ENCODE measurements around the gene SLC12A7.

The SLC12A7 gene

DNA sequence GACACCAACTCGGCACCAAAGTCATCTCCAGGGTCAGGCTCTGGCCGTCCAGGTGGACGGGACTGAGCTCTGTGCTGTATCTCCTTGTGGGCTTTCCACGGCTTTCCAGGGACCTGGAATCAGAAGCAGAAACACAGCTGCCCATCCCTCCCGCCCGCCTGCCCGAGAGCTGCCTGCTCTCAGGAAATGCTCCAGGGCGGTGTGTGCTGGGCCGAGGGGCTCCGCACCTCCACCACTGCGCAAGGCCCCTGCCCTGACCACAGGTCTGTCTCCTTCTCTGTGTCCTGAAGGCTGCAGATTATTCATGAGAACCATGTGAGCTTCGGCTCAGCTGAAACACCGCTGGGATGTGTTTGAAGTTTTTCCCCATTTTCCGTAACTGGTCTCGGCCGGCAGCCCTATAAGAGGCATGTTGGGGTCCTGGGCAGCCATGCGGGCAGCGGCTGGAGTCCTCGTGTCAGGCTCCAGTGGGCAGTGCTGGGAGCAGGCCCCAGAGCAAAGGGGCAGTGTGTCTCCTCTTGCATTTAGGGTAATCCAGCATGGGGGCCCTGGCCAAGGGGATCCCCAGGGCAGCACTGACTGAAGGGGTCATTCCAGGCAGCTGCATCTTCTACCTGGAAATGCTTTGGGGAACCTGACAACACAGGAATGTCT, 80.4 kb downstream of the SLC12A7 start:
- H4K20me1 ChIP-seq (ENCODE audit: insufficient read depth, low read length, poor library complexity, severe bottlenecking), result peaks cover 2% of the 10 kb centered on the region

GRCh38 chr5:1030801-1031271, 81.0 kb downstream of the SLC12A7 start:
- Histone ChIP-seq H3K79me2 (ENCODE audit: insufficient read depth, low read length) (peaks cover 5% of the 10 kb centered on the region; the same call in 1 of the 2 replicates), H3K9me3 (ENCODE audit: insufficient read depth, low read depth, low read length) (no peaks in the 10 kb centered on the region)

More for the DNA sequence above, 80.4 kb downstream of the SLC12A7 start:
- no peak overlapping the region for H2AFZ ChIP-seq (ENCODE audit: low read length)
- peaks cover 5% of the 10 kb centered on the region; the same call in 1 of the 2 replicates for H3K79me2 ChIP-seq (ENCODE audit: insufficient read depth, low read length)
- no peaks in the 10 kb centered on the region for H3K9me3 ChIP-seq (ENCODE audit: insufficient read depth, low read depth, low read length)
- H3F3A ChIP-seq (ENCODE audit: low read depth), result no peaks in the 10 kb centered on the region
- no peak overlapping the region for H3K9ac ChIP-seq (ENCODE audit: low read depth, low read length, poor library complexity, severe bottlenecking)
- no peaks in the 10 kb centered on the region for H3K9me2 ChIP-seq (replicated peaks; ENCODE audit: low read depth, low read length)
- no peaks in the 10 kb centered on the region for H3K4me1 ChIP-seq (ENCODE audit: insufficient read depth, low read length, poor library complexity, severe bottlenecking)
- no peak for TF ChIP-seq EZH2phosphoT487 (IDR thresholded peaks at IDR 0.05; ENCODE audit: borderline replicate concordance)
- no peak for TF ChIP-seq CTCF (conservative IDR thresholded peaks at IDR 0.05; ENCODE audit: low read length)
- H3K36me3 ChIP-seq (ENCODE audit: insufficient read depth, low read length), result peaks cover 21% of the 10 kb centered on the region; the same call in 1 of the 2 replicates
- H3K27me3 ChIP-seq (ENCODE audit: insufficient read depth, low read length, poor library complexity, severe bottlenecking), result no peaks in the 10 kb centered on the region
- H3K4me2 ChIP-seq (ENCODE audit: low read depth, low read length, poor library complexity, severe bottlenecking), result no peak overlapping the region
- H3K4me3 ChIP-seq (ENCODE audit: low read length, poor library complexity, severe bottlenecking), result no peak overlapping the region

DNA sequence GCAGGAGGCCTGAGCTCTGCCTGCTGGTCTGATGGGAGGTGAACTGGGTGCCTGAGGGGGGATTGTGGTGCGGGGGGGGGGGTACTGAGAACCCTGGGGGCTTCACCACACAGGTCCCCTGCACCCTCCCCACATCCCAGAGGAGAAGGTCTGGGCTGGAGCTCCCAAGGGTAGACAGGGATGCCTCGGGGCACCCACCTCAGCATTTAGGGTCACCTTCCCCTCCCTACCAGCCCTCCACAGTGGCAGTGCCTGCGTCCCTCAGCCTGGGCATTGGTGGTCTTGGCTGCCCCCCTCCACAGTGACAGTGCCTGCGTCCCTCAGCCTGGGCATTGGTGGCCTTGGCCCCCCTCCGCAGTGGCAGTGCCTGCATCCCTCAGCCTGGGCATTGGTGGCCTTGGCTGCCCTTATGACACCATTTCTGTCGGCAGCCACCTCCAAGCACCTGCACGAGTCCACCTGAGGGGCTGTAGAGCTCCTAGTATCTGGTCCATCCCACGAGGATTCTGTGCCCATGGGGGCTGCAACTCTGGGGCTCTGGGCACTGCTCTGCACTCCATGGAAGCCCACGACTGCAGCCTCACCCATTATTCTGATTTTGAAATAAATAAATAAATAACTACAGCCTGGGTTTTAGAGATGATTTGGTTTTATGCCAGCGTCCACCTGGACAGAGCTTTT, 81.8 kb downstream of the SLC12A7 start:
- Histone ChIP-seq H3K9me2 (replicated peaks; ENCODE audit: low read depth, low read length) (no peaks in the 10 kb centered on the region), H3K9me3 (ENCODE audit: insufficient read depth, low read depth, low read length) (no peaks in the 10 kb centered on the region), H2AFZ (ENCODE audit: low read length) (no peak overlapping the region), H3K36me3 (ENCODE audit: insufficient read depth, low read length) (peaks cover 19% of the 10 kb centered on the region; the same call in 1 of the 2 replicates), H3K4me1 (ENCODE audit: insufficient read depth, low read length, poor library complexity, severe bottlenecking) (no peaks in the 10 kb centered on the region), H3K4me2 (ENCODE audit: low read depth, low read length, poor library complexity, severe bottlenecking) (no peak overlapping the region), H3K79me2 (ENCODE audit: insufficient read depth, low read length) (peaks cover 5% of the 10 kb centered on the region; the same call in 1 of the 2 replicates), H3K9ac (ENCODE audit: low read depth, low read length, poor library complexity, severe bottlenecking) (no peak overlapping the region), H4K20me1 (ENCODE audit: insufficient read depth, low read length, poor library complexity, severe bottlenecking) (peaks cover 2% of the 10 kb centered on the region), H3F3A (ENCODE audit: low read depth) (no peaks in the 10 kb centered on the region), H3K4me3 (ENCODE audit: low read length, poor library complexity, severe bottlenecking) (no peak overlapping the region), H3K27me3 (ENCODE audit: insufficient read depth, low read length, poor library complexity, severe bottlenecking) (no peaks in the 10 kb centered on the region)
- TF ChIP-seq EZH2phosphoT487 (IDR thresholded peaks at IDR 0.05; ENCODE audit: borderline replicate concordance), result no peak
- no peak for TF ChIP-seq CTCF (conservative IDR thresholded peaks at IDR 0.05; ENCODE audit: low read length)

More at GRCh38 chr5:1030801-1031271, 81.0 kb downstream of the SLC12A7 start:
- H3K4me2 ChIP-seq (ENCODE audit: low read depth, low read length, poor library complexity, severe bottlenecking), result no peak overlapping the region
- peaks cover 2% of the 10 kb centered on the region for H4K20me1 ChIP-seq (ENCODE audit: insufficient read depth, low read length, poor library complexity, severe bottlenecking)
- TF ChIP-seq EZH2phosphoT487 (IDR thresholded peaks at IDR 0.05; ENCODE audit: borderline replicate concordance) (no peak), CTCF (conservative IDR thresholded peaks at IDR 0.05; ENCODE audit: low read length) (no peak)
- H3K4me1 ChIP-seq (ENCODE audit: insufficient read depth, low read length, poor library complexity, severe bottlenecking), result no peaks in the 10 kb centered on the region
- H3F3A ChIP-seq (ENCODE audit: low read depth), result no peaks in the 10 kb centered on the region
- peaks cover 21% of the 10 kb centered on the region; the same call in 1 of the 2 replicates for H3K36me3 ChIP-seq (ENCODE audit: insufficient read depth, low read length)
- no peak overlapping the region for H3K9ac ChIP-seq (ENCODE audit: low read depth, low read length, poor library complexity, severe bottlenecking)
- H3K9me2 ChIP-seq (replicated peaks; ENCODE audit: low read depth, low read length), result no peaks in the 10 kb centered on the region
- H2AFZ ChIP-seq (ENCODE audit: low read length), result no peak overlapping the region
- H3K27me3 ChIP-seq (ENCODE audit: insufficient read depth, low read length, poor library complexity, severe bottlenecking), result no peaks in the 10 kb centered on the region
- H3K4me3 ChIP-seq (ENCODE audit: low read length, poor library complexity, severe bottlenecking), result no peak overlapping the region

Data from Loucy (cell line).